GM21737 (cell line): ENCODE results near the gene PARP14.
"Not testable (repeated sequence)": the region's sequence is repeated elsewhere in the genome, so short reads cannot be mapped to it uniquely, and the experiment has no call there.

Source experiments
- ATAC-seq: cut with Tn5 transposase; IDR thresholded peaks from one replicate; pipeline ENCODE4 v1.9.1; 2021; ENCODE audit warnings: mild to moderate bottlenecking, moderate library complexity; ENCODE audit not compliant: unreplicated experiment

Gene PARP14

GRCh38 chr3:122678506-122678905 is 2.1 kb upstream of the PARP14 start:
- no peak for ATAC-seq

DNA sequence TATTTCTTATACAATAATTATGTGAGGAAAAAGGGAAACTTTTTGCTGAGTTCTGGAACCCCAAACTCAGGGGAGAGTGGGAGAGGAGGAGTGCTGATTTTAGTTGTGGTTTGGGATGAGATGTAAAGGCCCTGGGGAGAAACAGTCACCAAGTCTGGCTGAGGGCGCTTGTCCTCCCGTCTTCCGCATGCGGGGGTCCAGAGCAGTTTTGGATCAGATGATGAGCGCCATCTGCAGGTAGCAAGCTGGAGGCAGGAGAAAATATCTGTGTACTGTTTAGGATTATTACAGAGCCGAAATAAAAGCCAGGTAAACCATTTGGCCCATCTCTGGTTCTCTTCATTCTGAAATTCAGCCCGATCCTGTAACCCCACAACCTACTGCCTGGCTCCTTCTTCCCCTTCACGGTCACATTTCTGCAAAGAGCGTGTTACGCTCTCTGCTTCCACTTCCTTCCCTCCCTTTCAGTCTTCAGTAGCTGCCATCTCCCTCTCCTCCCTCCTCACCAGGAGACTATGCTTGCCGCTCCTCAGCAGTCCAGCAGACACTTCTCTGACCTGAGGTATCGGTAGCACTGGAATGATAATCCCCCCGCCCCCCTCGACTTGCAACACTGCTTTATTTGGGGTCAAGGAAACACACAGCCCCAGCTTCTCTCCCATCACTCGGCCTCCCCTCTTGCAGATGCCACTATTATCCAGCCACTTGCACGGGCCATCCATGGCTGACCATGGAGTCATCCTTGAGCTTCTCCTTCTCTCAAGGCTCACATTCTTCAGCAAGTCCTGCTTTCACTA is 1.4 kb upstream of the PARP14 start:
- no peak for ATAC-seq

DNA sequence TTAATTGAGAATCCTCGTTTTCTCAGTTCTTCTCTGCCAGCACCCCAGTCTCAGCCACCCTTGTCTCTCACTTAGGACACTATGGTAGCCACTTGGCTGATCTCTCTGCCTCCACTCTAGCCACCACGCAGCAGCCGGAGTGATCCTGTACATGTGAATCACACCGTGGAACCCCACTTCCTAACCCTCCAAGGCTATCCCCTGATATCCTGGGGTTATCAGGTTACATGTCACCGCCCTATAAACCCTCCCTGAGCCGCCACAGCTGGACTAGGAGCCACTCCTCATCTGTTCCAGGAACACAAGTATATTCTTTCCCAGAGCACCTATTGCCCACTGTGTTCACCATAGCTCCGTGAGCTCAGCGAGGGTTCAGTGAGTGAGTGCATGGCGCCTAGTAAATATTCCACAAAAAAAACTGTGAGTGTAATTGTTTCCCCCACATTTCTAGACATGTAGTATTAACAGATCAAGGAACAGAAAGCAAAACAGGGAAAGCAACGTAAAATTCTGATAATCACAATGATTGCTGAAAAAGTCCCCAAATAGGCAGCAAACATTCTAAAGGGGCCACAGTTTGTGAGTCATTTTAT is 661 bp upstream of the PARP14 start:
- no peak for ATAC-seq

DNA sequence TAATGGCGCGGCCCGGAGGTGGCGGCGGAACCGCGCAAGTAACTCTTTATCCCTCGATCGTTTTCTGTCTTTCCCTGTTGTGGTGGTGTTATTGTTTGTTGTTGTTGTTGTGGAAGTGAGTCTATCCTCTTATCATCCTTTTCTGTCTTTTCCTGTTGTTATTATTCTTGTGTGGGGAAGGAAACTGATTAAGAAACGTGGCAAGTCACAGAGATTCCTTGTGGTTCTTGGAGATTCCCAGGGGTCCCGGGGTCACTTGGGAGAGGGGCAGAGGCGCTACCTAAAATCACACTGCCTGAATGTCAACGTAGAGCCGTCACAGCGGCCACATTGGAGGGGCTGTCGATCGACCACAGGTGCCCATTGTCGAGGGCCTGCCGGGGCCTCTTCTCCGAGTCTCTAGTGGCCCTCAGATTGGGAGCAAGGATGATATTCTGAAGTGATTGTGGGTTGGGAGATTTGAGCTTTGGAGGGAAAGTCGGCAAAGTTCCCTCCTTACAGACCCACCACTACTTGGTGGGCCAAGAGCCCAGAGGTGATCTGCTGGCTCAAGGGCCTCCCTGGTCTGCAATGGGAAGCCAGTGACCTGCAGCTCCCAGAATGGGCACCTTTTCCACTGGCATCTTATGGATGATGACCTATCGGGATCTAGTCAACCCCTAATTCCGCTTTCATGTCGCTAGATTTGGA is 790 bp downstream of the PARP14 start:
- no peak for ATAC-seq

- ATAC-seq = no peak
Observed at GRCh38 chr3:122681974-122682409, 1.4 kb downstream of the PARP14 start.

- ATAC-seq = not testable (repeated sequence)
Observed at GRCh38 chr3:122682778-122683411, 2.3 kb downstream of the PARP14 start.

DNA sequence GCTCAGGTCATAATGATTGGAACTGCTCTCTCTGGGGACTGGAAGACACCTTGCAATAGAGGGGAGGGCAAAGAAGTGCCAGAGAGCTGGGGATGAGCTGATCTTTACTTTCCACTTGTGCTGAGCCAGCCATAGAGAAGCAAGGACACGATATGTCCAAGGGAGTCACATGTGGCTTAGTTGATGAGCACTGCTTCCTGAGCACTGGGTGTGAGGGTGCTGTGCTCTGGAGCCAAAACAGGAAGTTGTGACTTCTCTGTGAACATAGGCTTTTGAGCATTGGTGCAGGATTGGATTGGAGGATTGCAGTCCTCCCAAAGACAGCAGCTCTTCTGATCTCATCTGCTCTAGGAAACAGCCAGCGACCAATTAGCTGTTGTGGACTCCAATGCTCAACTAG is 6.7 kb downstream of the PARP14 start:
- no peak for ATAC-seq

GRCh38 chr3:122688996-122689395 is 8.4 kb downstream of the PARP14 start:
- no peak for ATAC-seq

DNA sequence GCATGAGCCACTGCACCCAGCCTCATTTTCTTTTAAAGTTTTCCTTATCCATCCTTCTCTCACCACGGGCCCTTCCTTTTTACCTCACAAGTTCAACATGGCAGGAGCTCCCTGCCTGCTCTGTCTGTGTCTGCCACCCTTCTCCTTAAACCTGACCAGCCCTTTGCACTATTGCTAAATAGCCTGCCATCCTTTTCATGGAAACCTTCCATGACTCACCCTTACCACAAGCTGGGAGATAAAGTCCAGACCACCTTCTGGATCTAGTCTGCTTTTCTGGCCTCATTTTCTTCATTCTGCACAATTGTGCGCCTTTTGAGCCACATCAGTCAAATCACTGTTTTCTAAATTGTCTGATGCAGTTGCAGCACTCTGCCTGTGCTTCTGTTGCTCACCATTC is 8.9 kb downstream of the PARP14 start:
- ATAC-seq = no peak

GRCh38 chr3:122690096-122690495 is 9.5 kb downstream of the PARP14 start:
- ATAC-seq = no peak

GRCh38 chr3:122691195-122691594 is 10.6 kb downstream of the PARP14 start:
- no peak for ATAC-seq

DNA sequence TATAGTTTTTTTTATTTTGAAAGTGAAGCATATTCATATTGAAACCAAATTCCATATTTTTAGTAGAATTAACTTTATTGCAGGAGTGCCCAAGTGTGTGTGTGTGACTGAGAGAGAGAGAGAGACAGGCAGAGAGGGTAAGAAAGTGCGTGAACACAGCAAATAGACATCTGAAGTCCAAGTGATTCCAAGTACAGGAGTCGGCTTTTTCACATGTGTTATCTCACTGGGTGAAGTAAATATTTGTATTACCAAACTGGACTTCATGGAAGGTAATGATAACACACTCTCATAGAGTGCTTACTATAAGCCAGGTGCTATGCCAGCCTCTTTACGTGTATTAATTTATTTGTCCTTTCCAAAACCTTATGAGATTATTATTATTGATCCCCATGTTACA is 12.0 kb downstream of the PARP14 start:
- no peak for ATAC-seq

GRCh38 chr3:122694966-122695365 is 14.3 kb downstream of the PARP14 start:
- peak; percentile 56 for ATAC-seq

DNA sequence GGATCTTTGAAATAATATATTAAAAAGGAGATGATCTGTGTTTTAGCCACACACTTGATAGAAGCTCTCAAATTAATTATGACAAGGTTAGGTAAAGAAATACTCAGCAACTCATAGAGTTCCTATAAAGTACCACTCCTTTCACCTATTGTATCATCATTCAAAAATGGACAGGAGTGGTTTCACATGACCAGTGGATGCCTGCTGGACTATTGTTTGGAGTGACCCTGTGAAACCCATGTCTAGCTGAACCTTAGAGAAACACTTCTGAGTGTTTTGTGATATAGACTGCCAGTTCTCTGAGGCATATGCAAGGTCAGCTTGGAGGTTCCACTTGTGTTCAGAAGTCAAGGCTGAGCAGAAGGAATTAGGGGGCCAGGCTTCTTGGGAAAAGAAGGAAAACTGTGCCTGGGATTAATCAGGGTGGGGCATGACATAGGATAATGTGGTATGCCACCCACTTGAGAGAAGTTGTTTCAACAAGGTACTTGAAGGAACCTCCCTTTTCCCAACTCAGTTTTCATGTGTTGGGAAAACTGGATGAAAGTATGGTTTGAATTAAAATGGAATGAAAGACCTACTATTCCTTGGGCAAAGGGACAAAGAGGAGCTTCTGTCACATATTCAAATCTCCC is 15.4 kb downstream of the PARP14 start:
- no peak for ATAC-seq

GRCh38 chr3:122697952-122698620 is 17.4 kb downstream of the PARP14 start:
- ATAC-seq = peak; percentile 66

- no peak for ATAC-seq
Observed at GRCh38 chr3:122700193-122700592, 19.6 kb downstream of the PARP14 start.

GRCh38 chr3:122705379-122705778 is 24.7 kb downstream of the PARP14 start:
- ATAC-seq = no peak

- not testable (repeated sequence) for ATAC-seq
Observed at GRCh38 chr3:122710616-122711251, 30.1 kb downstream of the PARP14 start.

GRCh38 chr3:122714273-122714672 is 33.6 kb downstream of the PARP14 start:
- ATAC-seq = no peak

- no peak for ATAC-seq
Observed at GRCh38 chr3:122716667-122717066, 36.0 kb downstream of the PARP14 start.
